Caco-2 (cell line): ENCODE results near the gene GIMAP4. TPM values are rescaled to one million over a fixed set of nuclear protein-coding genes. Genes with fewer than 3 reads are reported as not detected.

Experiments used
- BruUV-seq: library from RNA; stranded (reverse); fragments of 400-500 nt; replicated peaks from 2 replicates; lab custom pipeline; 2021; lab: Mats Ljungman, UMichigan
- CTCF ChIA-PET: fragments of 300-600 bp; sonication (Branson Sonifier 250); formaldehyde crosslinking; loops from one replicate; lab custom pipeline; 2022; ENCODE audit warnings: antibody characterized with exemption; lab: Charles Lee
- POLR2A ChIA-PET: fragments of 300-600 bp; sonication (Branson Sonifier 250); formaldehyde crosslinking; loops from one replicate; lab custom pipeline; 2022; ENCODE audit warnings: antibody characterized with exemption; lab: Charles Lee
- DNase-seq, 2 experiments: peaks; one replicate each; pipeline versions ENCODE4 v3.0.0 to v3.0.0-alpha.2; 2020 to 2022
- H3K27me3 ChIP-seq: replicated peaks from 2 replicates; pipeline ENCODE4 v1.6.0; 2011; ENCODE audit warnings: low read length; ENCODE audit not compliant: control insufficient read depth, insufficient read depth
- H3K36me3 ChIP-seq: 2 replicates; pipeline ENCODE4 v1.5.1; 2011; ENCODE audit warnings: low read length; ENCODE audit not compliant: control insufficient read depth, insufficient read depth
- H3K4me1 ChIP-seq: fragments of 250-450 bp; sonication (Bioruptor Pico); 2 replicates; pipeline ENCODE4 v1.5.1; 2020; ENCODE audit warnings: mild to moderate bottlenecking
- H3K4me3 ChIP-seq: 2 replicates; pipeline ENCODE4 v1.5.1; 2011; ENCODE audit warnings: low read depth, mild to moderate bottlenecking, control low read depth, low read length
- H3K9me3 ChIP-seq: fragments of 250-450 bp; sonication (Bioruptor Pico); 2 replicates; pipeline ENCODE4 v1.5.1; 2020; ENCODE audit warnings: mild to moderate bottlenecking, moderate library complexity
- H3K27ac Mint-ChIP-seq: one replicate; pipeline ENCODE4 v1.8.0; 2022; ENCODE audit warnings: mixed read lengths; ENCODE audit not compliant: unreplicated experiment
- H3K27me3 Mint-ChIP-seq: one replicate; pipeline ENCODE4 v1.8.0; 2022; ENCODE audit warnings: mixed read lengths; ENCODE audit not compliant: insufficient read depth, unreplicated experiment
- H3K36me3 Mint-ChIP-seq: one replicate; pipeline ENCODE4 v1.8.0; 2022; ENCODE audit warnings: mild to moderate bottlenecking, mixed read lengths; ENCODE audit not compliant: insufficient read depth, unreplicated experiment
- H3K4me1 Mint-ChIP-seq: one replicate; pipeline ENCODE4 v1.8.0; 2022; ENCODE audit warnings: low read depth, mixed read lengths; ENCODE audit not compliant: unreplicated experiment
- H3K4me3 Mint-ChIP-seq: one replicate; pipeline ENCODE4 v1.8.0; 2022; ENCODE audit warnings: mild to moderate bottlenecking, moderate library complexity, mixed read lengths; ENCODE audit not compliant: unreplicated experiment
- H3K9me3 Mint-ChIP-seq: one replicate; pipeline ENCODE4 v1.8.0; 2022; ENCODE audit warnings: mixed read lengths; ENCODE audit not compliant: unreplicated experiment
- CTCF ChIP-seq, 2 experiments: fragments of 200-600 bp in 1 of 2; IDR thresholded peaks; 1 replicate in 1 of 2; 2 replicates in 1 of 2; pipeline versions ENCODE4 v1.5.1 to v1.8.0; 2011 to 2022; ENCODE audit warnings: antibody characterized with exemption in 1 of 2, control low read depth in 1 of 2, inconsistent platforms in 1 of 2, low read depth in 1 of 2, low read length in 1 of 2, mild to moderate bottlenecking in 1 of 2, moderate library complexity in 1 of 2; ENCODE audit not compliant: insufficient read depth in 1 of 2, severe bottlenecking in 1 of 2, unreplicated experiment in 1 of 2
- intact Hi-C: fragments of 100-400 bp; cut with micrococcal nuclease; formaldehyde crosslinking; loops from one replicate; pipeline ENCODE4 v1.10.0; 2022; ENCODE audit not compliant: unreplicated experiment
- total RNA-seq: library from RNA; stranded (reverse); gene quantifications from 2 replicates; pipeline ENCODE4 v1.2.3, GENCODE V29; 2022

Gene GIMAP4
- total RNA-seq, 1 experiment from 2014 or later = not detected

GRCh38 chr7:150580638-150581394 is 13.6 kb downstream of the GIMAP4 start:
- H3K27ac Mint-ChIP-seq = no peak overlapping the region
- H3K4me3 Mint-ChIP-seq = no peak overlapping the region
- no peaks in the 10 kb centered on the region for H3K4me1 Mint-ChIP-seq
- DNase-seq = no peak
- Histone ChIP-seq H3K9me3 (0 out of 2 replicates have a peak, but pooled peaks cover 3% of the 10 kb centered on the region), H3K36me3 (no peaks in the 10 kb centered on the region), H3K27me3 (no peaks in the 10 kb centered on the region), H3K4me3 (no peak overlapping the region), H3K4me1 (no peaks in the 10 kb centered on the region)
- ChIA-PET POLR2A (no interaction called here), CTCF (no interaction called here)
- intact Hi-C loops = no loop called here
- no TSS peak for BruUV-seq
- H3K27me3 Mint-ChIP-seq = peaks cover 11% of the 10 kb centered on the region
- H3K36me3 Mint-ChIP-seq = no peaks in the 10 kb centered on the region
- TF ChIP-seq CTCF (IDR thresholded peaks at IDR 0.05; ENCODE audit: insufficient read depth in 1 of 2, low read depth in 1 of 2, low read length in 1 of 2, severe bottlenecking in 1 of 2, unreplicated experiment in 1 of 2) = no peak
- no peaks in the 10 kb centered on the region for H3K9me3 Mint-ChIP-seq

GRCh38 chr7:150585199-150585598 is 18.0 kb downstream of the GIMAP4 start:
- Histone ChIP-seq H3K4me1 (no peaks in the 10 kb centered on the region), H3K27me3 (no peaks in the 10 kb centered on the region), H3K36me3 (no peaks in the 10 kb centered on the region), H3K9me3 (0 out of 2 replicates have a peak, but pooled peaks cover 3% of the 10 kb centered on the region), H3K4me3 (no peak overlapping the region)
- H3K36me3 Mint-ChIP-seq = no peaks in the 10 kb centered on the region
- no peaks in the 10 kb centered on the region for H3K4me1 Mint-ChIP-seq
- no peaks in the 10 kb centered on the region for H3K9me3 Mint-ChIP-seq
- ChIA-PET POLR2A (no interaction called here), CTCF (no interaction called here)
- no peak overlapping the region for H3K27ac Mint-ChIP-seq
- peaks cover 6% of the 10 kb centered on the region for H3K27me3 Mint-ChIP-seq
- TF ChIP-seq CTCF (IDR thresholded peaks at IDR 0.05; ENCODE audit: insufficient read depth in 1 of 2, low read depth in 1 of 2, low read length in 1 of 2, severe bottlenecking in 1 of 2, unreplicated experiment in 1 of 2) = no peak
- no peak for DNase-seq
- BruUV-seq = no TSS peak
- intact Hi-C loops = no loop called here
- H3K4me3 Mint-ChIP-seq = no peak overlapping the region

GRCh38 chr7:150586068-150586784 is 19.0 kb downstream of the GIMAP4 start:
- H3K36me3 ChIP-seq = no peaks in the 10 kb centered on the region
- no peak overlapping the region for H3K4me3 ChIP-seq
- Mint-ChIP-seq H3K9me3 (no peaks in the 10 kb centered on the region), H3K36me3 (no peaks in the 10 kb centered on the region), H3K27ac (no peak overlapping the region), H3K4me1 (no peaks in the 10 kb centered on the region), H3K27me3 (peaks cover 6% of the 10 kb centered on the region), H3K4me3 (no peak overlapping the region)
- H3K27me3 ChIP-seq = no peaks in the 10 kb centered on the region
- DNase-seq = no peak
- POLR2A ChIA-PET = no interaction called here
- H3K4me1 ChIP-seq = no peaks in the 10 kb centered on the region
- intact Hi-C loops = no loop called here
- no TSS peak for BruUV-seq
- H3K9me3 ChIP-seq = 0 out of 2 replicates have a peak, but pooled peaks cover 3% of the 10 kb centered on the region
- no peak for TF ChIP-seq CTCF (IDR thresholded peaks at IDR 0.05; ENCODE audit: insufficient read depth in 1 of 2, low read depth in 1 of 2, low read length in 1 of 2, severe bottlenecking in 1 of 2, unreplicated experiment in 1 of 2)
- CTCF ChIA-PET = no interaction called here
